ENCODE measurements around the gene FAM200A.

FAM200A gene

GRCh38 chr7:99499721-99500636 is 51.9 kb downstream of the FAM200A start, which contains the start of gene ZNF394:
Gene ZNF394 (minus strand): TSS chr7:99500281. CDS start chr7:99500093, 188 bp downstream.
- peak; percentile 90 for DNase-seq

DNA sequence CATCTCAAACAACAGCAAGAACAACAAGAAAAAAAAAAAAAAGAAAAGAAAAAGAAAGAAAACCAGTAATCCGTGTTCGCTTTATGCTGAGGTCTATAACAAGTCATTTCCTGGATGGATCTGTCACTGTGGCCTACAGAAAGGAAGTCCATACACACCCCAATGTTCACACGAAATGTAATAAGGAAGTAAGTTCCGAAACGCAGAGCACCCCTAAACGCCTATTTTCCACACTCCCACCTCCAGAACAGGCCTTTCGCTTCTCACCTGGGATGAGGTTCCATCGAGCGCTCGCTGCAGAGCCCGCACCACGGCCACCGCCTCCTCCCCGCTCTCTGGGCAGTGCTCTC is 52.6 kb downstream of the FAM200A start:
- peak; percentile 52 for DNase-seq

- DNase-seq = no peak
Measured at GRCh38 chr7:99498546-99498944, 53.4 kb downstream of the FAM200A start.

DNA sequence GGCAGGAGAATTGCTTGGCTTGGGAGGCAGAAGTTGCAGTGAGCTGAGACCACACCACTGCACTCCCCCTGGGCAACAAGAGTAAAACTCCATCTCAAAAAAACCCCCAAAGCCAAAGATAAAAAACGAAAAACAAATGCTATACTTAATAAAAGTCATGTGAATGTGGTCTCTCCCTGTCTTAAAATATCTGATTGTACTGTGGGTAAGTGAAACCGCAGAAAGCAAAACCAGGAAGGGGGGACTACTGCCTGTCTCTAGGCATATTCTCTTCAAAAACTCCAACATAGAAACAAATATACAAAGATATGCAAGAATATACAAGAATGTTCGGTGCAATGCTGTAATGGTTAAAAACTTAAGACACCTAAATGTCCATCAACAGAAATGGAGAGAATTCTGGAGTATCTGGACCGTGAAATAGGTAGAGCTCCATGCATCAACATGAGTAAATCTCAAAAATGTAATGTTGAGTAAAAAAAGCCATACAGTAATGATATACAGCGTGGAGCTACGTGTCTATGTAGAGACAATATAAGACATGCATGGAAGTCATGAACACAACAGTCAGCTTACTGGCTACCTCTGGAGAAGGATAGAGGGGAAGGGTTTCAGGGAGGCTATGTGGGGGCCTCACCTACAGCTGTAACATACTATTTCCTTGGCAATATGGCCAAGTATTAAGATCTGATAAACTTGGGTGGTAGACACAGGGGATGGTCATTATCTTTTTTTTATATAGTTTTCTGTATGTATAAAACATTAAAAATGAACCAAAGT is 54.0 kb downstream of the FAM200A start:
- DNase-seq = peak; percentile 30

All from CD4-positive, alpha-beta T cell treated with Interleukin-12 subunit alpha and Interleukin-12 subunit beta, for 1 hour (primary cell).